Stimulated activated CD8-positive, alpha-beta memory T cell treated with anti-CD3 and anti-CD28 coated beads, Interleukin-7, amount 100 ng/mL, for 1 hour (primary cell): Measurements from ENCODE around the gene KCP.
"Not testable (repeated sequence)": the region's sequence is repeated elsewhere in the genome, so short reads cannot be mapped to it uniquely, and the experiment has no call there.

Experiments used
- DNase-seq, 2 donors: peaks; one replicate each; pipeline ENCODE4 v3.0.0-alpha.2; 2020; ENCODE audit warnings: low read depth in 2 of 2

The KCP gene

DNA sequence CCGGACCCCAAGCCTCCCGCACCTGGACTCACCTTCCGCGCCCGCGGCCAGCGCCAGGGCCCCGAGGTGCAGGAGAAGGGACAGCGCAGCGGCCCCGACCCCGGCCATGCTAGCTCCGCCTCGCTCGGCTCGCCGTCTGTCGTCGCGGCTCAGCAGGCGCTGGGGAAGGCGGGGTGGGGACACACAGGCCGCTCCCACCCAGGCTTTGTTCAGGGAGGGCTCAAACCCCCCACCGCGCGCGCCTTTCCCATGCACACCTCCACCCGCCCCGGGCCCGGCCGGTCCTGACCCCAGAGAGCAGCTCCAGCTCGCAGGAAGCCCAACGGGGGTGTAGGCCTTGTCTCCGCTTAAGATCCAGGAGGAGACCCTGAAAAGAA, at the start of gene KCP:
KCP (minus strand) TSS at position 141 of the 377 bp plus-strand sequence; CDS start at position 108, 33 bp downstream.
- no peak for DNase-seq

DNA sequence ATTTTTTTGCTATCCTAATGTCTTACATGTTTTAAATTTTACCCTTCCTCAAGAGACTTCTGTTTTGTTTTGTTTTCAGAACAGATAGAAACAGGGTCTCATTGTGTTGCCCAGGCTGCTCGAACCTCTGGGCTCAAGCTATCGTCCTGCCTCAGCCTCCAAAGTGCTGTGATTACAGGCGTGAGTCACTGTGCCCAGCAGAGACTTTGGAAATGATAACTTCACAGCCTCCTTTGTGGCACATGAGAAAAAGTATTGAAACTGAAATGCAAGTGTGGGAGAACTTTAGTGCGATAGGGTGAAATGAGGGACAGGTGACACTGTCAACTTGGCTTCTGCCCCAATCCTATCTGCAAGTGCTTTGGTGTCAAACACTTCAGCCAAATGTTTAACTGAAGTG, 48.8 kb upstream of the KCP start:
- no peak for DNase-seq

DNA sequence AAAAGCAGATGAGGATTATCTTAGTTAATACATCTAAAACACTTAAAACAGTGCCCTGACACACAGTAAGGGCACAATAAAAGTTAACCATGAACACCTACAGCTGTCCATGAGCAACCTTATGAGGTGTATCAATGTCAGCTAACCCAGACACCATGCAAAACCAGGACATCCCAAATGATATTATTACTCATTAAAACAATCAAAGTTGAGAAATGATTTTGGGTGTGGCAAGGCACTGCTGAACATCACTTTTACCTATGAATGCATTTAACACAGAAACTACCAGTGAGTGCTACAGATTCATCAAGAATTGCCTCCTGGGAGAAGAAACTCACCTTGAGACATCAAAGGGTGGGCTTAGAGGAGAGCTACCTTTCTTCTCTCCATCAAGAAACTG, 45.5 kb upstream of the KCP start:
- DNase-seq, result no peak

DNA sequence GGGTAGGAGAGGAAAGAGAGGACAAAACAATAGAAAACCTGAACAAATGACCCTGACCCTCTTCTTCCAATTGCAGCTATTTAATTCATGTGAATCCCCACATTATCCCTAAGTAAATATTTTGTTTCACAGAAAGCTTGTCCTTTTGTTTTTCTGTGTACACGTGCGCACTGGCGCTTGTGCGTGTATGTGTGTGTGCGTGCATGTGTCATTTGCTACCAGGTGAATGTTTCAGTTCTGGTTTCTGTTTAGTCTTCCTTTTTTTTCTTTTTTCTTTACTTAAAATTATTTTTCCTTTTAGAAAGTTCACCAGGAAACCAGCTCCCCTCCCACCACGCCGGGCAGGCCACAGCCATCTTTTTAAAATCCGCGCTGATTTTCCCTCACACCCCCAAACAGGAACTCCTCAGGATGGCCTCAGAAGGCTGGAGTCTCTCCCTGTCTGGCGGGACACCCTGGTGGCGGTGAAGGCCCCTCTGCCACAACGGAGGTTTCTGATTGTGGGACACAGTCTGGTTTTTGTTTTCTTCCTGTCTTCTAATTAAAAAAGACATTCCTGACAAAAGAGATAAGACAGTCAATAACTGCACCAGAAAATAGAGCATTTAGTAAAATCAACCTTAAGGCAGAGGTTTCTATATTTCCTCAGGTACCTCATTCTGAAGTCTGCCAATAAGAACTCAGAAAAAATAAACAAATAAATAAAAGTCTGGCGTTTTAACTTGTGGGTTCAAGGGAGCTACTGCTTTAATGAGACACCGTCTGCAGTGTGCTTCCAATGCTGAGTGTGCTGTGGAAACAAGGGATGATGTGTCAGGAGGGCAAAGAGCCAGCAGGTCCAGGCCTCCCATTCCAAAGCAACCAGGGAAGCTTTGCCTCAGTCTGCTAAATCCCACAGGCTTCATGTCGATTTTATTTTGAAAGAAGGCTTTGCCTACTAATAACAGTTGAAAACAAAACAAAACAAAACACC, 44.6 kb upstream of the KCP start:
- no peak for DNase-seq

DNA sequence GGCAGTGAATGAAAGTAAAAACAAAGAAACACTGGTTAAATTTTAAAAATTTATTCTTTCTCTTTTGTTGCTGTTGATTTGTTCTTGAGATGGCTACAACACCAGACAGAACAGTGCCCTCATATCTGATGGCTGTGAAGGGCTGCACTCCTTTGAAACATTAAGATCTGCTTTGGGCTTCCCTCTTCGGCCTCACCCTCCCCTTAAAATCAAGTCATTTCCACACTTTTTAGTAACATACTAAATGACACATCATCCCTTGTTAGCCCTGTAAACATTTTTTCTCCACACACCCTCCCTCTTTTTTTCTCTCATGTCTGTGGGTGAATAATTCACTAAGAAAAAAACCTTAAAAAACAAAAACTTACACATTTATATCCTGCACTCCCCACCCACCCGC, 43.6 kb upstream of the KCP start:
- no peak for DNase-seq

DNA sequence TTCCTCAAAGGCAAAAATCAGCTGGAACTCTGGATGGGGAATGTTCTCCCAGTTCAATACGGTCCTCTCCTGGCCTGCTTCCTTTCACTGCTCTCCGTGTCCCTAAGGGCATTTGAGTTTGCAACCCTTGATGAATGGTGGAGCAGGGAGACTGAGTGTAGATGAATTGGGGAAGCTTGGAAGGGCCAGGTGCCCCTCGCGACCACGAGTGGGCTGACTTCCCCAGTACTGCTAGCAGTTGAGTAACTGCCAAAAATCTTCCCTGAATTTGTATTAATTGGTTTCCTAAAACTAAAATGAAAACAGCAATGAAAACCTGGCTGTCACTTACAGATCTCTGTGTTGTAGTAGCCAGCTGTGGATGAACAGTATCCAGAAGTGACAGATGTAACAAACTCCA, 40.8 kb upstream of the KCP start:
- DNase-seq, result no peak

DNA sequence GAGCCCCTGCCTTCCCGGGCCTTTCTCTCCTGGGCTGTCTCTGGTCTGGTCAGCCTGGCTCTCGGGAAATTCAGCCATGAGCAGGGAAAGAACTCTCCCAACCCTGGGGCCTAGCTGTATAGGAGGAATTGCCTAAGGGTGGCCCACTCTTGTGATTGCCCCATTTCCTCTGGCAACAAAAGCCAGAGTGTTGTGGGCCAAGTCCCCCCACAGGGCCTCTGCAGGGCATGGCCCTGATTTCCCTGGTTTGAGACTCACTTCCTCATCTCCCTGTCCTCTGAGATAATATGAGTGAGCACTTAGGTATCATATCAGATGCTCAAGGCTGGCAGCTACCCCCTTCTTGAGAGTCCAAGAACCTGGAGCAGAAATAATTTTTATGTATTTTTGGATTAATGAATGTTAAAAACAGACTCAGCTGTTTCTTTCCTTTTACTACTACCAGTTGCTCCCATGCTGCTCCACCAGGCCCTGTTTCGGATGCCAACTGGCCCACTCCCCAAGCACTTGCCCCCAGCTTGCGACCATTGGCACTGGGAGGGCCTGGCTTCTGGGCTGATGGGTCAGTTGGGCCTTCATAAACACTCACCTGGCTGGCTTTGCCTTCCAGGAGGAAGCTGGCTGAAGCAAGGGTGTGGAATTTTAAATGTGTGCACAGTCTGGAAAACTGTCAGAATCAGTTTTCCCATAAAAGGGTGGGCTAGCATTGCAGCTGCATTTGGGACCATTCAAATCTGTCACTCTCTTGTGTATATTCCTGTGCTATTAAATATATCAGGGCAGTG, 38.7 kb upstream of the KCP start:
- no peak for DNase-seq

DNA sequence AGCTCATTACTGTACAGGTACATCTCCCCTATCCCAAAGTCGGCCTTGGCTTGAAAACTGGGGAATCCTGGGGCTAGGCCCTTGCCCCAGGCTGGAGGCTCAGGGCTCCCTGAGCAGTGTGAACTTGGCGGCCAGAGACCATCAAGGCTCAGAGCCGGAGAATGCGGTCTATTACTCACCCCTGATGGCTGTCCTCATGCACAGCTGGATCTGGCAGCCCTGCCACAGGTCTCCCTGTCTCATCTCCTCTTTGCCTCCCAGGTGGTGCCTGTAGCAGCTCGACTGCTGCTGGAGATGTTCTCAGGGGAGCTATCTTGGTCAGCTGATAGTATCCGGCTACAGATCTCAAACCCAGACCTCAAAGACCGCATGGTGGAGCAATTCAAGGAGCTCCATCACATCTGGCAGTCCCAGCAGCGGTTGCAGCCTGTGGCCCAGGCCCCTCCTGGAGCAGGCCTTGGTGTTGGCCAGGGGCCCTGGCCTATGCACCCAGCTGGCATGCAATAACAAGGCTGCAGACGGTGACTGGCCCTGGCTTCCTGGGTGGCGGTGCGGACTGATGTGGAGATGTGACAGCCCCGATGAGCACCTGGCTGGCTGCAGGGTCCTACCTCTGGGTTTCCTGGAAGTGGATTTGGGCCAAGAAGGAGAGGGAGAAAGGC, 37.9 kb upstream of the KCP start:
- DNase-seq, result no peak

DNA sequence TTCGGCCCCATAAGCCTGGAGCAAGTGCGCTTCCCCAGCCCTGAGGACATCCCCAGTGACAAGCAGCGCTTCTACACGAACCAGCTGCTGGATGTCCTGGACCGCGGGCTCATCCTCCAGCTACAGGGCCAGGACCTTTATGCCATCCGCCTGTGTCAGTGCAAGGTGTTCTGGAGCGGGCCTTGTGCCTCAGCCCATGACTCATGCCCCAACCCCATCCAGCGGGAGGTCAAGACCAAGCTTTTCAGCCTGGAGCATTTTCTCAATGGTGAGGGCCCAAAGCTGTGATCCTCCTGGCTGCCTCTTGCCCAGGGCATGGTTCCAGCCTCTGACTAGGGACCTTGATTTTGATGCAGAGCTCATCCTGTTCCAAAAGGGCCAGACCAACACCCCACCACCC, 37.3 kb upstream of the KCP start:
- DNase-seq, result no peak

DNA sequence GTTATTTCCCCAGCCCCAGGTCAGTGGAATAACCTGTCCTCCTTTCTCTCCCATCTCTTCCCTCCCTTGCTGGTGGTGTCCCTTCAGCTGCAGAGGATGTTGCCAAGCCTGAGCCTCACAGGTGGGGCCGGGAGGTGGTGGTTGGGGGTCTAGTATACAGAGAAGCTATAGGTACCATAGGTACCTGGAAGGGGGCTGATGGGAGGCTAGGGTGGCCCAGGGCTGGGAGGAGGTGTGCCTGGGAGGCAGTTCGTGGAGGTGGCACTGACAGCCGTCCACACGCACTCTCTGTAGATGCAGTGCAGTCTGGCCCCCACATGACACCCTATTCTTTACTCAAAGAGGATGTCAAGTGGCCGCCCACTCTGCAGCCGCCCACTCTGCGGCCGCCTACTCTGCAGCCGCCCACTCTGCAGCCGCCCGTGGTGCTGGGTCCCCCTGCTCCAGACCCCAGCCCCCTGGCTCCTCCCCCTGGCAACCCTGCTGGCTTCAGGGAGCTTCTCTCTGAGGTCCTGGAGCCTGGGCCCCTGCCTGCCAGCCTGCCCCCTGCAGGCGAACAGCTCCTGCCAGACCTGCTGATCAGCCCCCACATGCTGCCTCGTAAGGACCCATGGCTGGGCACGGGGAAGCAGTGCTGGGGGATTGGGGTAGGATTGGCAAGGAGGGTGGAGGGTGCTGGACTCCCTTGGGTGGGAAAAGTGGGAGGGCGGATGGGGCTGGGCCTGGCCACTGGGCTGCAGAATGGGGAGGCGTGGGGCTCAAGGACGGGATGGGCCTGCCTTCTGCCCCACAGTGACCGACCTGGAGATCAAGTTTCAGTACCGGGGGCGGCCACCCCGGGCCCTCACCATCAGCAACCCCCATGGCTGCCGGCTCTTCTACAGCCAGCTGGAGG, 36.7 kb upstream of the KCP start:
- DNase-seq, result no peak

DNA sequence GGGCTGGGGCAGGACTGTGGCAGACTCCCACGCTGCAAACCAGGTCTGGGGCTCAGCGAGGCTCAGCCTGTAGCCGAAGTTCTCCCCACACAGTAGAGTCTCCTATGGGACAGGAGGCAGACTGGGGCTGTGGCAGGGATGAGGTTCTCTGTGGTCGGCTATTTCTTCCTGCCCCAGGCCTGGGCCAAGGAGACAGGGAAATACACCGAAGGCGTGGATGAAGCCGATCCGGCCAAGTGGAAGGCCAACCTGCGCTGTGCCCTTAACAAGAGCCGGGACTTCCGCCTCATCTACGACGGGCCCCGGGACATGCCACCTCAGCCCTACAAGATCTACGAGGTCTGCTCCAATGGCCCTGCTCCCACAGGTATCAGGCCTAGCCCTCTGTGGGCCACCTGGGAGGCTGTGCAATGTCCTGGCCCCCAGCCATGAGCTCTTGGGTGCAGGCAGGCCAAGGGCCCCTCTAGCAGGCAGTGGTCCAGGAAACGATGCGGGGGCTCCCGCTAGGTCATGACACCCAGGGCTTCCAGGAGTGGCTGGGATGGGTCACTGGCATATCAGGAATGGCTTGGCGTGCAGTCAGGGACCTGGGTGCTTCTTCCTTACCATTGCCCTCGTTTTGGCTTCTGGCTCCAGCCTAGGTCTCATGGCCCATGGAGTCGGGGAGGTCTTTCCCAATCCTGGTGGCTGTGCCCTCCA, 35.3 kb upstream of the KCP start:
- DNase-seq, result no peak

DNA sequence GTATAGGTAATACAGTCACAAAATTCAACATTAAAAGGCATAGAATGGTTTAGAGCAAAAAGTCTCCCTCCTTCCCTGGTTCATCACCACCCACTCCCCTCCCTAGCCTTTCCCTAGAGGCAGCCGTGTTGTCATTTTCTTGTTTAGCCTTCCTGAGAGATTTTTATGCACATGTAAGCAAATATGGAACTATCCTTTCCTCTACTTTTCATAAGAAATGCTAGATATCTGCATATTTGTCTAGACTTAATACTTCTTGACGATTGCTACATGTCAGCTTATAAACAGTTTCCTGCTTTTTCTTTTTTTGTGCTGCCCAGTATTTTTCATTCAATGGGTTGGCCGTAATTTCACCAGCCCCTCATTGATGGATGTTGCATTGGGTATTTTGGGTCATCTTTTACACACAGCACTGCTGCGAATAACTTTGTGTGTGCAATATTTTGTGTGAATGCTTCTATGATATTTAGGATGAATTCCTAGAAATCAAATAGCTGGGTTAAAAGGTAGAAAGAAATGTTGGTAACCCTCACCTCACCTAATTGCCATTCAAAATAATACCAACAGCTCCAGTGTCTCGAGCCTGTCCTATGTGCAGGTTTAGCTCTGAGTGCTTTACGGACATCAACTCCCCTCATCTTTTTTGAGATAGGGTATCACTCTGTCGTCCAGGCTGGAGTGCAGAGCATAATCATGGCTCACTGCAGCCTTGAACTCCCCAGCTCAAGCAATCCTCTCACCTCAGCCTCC, 34.2 kb upstream of the KCP start:
- no peak for DNase-seq

DNA sequence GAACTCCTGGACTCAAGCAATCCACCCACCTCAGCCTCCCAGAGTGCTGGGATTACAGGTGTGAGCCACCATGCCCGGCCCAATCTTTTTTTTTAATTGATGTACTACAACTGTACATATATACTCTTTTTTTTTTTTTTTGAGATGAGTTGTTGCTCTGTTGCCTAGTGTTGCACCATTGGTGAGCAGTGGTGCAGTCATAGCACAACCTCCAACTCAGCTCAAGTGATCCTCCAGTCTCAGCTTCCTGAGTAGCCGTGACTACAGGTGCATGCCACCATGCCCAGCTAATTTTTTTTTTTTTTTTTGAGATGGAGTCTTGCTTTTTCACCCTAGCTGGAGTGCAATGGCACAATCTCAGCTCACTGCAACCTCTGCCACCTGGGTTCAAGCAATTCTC, 32.7 kb upstream of the KCP start:
- DNase-seq, result not testable (repeated sequence)

DNA sequence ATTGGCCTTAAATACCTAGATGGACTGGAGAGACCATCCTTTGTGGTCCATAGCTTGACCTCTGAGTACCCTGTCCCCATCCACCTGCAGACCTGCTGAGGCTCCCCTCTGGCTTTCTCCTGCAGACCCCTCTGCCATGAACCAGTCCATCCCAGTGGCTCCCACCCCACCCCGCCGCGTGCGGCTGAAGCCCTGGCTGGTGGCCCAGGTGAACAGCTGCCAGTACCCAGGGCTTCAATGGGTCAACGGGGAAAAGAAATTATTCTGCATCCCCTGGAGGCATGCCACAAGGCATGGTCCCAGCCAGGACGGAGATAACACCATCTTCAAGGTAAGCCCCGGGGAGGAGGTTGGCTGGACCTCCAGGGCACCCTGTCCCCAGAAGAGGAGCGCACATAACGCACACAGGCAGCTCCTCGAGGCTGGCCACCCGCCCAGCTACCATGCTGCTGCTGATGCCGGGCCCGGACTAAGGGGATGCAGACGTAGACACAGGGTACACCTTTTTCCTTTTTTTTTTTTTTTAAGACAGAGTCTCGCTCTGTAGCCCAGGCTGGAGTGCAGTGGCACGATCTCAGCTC, 31.5 kb upstream of the KCP start:
- no peak for DNase-seq

DNA sequence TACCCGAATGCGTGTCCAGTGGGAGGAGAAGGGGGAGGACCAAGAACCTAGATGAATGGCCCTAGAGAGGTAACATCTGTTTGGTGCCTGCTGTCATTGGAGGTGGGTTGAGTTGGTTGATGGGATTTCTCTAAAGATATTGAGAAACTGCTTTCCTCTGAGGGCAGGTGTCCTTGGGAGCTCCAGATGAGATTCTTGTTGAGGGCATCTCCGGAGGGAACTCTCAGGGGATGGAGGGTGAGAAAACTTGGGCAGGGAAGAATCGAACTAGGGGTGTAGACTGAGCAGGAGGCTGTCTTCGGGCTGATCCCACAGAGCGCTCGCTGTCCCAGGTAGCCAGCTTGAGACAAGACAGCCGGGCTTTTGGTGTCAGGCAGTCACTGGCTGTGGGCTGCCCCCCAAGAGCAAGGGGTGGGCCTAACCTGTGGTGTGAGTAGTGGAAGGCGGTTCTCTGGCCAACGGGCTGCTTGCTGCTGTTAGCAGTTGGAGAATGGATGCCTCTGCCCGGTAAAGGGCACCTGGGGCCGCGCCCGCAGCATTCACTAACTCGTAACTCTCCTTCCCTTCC, 30.9 kb upstream of the KCP start:
- no peak for DNase-seq

DNA sequence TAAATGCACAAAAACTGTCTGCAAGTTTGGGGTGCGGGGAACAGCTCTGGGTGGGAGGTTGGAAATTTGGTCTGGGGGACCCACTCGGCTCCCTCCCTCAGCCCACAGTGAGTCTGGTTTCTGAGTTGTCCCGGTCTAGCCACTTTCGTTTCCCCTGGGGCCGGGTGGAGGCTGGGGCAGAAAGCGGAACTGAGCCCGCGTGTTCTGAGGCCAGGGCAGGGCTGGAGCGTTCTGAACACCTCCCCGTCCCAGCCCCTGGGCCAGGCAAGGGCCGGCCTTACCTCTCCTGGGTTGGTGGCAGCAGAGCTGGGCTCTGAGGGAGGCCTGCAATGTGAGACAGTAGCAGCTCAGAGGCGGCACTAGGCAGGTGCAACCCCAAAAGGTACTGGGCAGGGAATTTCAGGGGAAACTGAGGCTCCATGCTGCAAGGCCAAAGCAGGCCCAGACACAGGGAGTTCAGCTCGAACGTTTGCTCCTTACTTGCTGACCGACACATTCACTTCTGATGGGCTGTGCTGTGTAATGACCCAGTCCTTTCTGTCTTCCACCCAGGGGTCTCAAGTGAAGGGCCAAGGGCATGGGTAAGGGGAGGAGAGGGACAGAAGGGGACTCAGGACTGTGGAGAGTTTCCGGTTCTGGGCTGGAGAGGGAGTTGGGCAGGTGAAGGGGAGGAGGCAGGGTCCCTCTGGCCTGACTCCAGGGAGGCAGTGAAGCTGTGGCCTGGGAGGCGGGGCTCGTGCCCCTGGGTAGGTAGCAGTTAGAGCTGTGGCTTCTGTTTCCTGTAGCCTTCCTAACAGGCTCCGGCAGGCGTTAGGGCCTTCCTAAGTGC, 30.2 kb upstream of the KCP start:
- no peak for DNase-seq

DNA sequence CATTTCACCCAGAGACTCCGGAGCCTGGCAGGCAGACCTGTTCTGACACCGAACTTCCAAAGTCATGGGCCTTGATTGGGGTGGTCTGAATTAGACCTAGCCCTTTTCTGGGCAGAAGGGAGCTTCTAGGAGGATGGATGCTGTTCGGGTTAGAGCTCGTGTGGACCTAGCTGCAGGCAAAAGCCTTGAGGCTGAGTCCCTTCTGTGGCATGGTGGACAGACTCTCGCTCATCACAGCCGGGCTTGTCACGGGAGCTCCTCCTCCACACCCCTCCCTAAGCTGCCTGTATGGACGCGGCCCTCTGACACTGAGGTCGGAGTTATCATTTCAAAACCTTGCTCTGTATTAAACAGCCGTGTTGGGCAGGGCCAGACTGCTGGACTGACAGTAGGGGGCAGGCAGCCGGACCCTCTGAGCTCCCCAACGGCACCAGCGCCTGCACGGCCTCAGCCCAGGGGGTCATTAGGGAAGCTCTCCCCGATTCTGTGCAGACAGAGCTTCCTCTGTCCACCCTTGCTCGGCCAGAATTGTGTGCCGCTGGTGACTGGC, 29.4 kb upstream of the KCP start:
- no peak for DNase-seq
